ENCODE results near the gene PAM16. TPM values are rescaled to one million over a fixed set of nuclear protein-coding genes. Genes with fewer than 3 reads are reported as not detected.

PAM16 gene
- polyA plus RNA-seq, 4 donors = 34.7 to 98.4 (median 69.5) TPM

GRCh38 chr16:4319454-4320421 is 31.4 kb downstream of the PAM16 start:
- WGBS, 3 donors = 44 to 46% (median 46%) methylated on average over 33 to 37 of the region's 37 CpGs
- no peak for FAIRE-seq
- no peaks in the 10 kb centered on the region for H3K9me3 ChIP-seq (ENCODE audit: control insufficient read depth in 2 of 2, insufficient read depth in 1 of 2, low read depth in 1 of 2, low read length in 1 of 2)
- no peak overlapping the region for H3K4me3 ChIP-seq (ENCODE audit: low read depth in 1 of 3, low read length in 3 of 3)
- peak overlapping the region in 1 of 3 donors; percentile 17 for H3K27ac ChIP-seq (ENCODE audit: low read depth in 1 of 3, low read length in 2 of 3)
- H3K27me3 ChIP-seq (ENCODE audit: control insufficient read depth in 3 of 3, insufficient read depth in 3 of 3, low read length in 3 of 3) = peaks cover 2 to 31% (median 12%) of the 10 kb centered on the region in 3 donors
- peak in 1 of 2 donors; percentile 64 for DNase-seq
- H3K36me3 ChIP-seq (ENCODE audit: control insufficient read depth in 3 of 3, insufficient read depth in 2 of 3, low read depth in 1 of 3, low read length in 3 of 3) = peaks cover 0 to 11% (median 0%) of the 10 kb centered on the region in 3 donors
- peaks cover 0 to 55% (median 0%) of the 10 kb centered on the region in 3 donors for H3K4me1 ChIP-seq (ENCODE audit: control insufficient read depth in 3 of 3, insufficient read depth in 2 of 3, low read depth in 1 of 3, low read length in 2 of 3)

GRCh38 chr16:4318967-4319366 is 32.2 kb downstream of the PAM16 start:
- Histone ChIP-seq H3K27me3 (ENCODE audit: control insufficient read depth in 3 of 3, insufficient read depth in 3 of 3, low read length in 3 of 3) (peaks cover 5 to 39% (median 12%) of the 10 kb centered on the region in 3 donors), H3K9me3 (ENCODE audit: control insufficient read depth in 2 of 2, insufficient read depth in 1 of 2, low read depth in 1 of 2, low read length in 1 of 2) (no peaks in the 10 kb centered on the region), H3K36me3 (ENCODE audit: control insufficient read depth in 3 of 3, insufficient read depth in 2 of 3, low read depth in 1 of 3, low read length in 3 of 3) (peaks cover 0 to 8% (median 0%) of the 10 kb centered on the region in 3 donors), H3K27ac (ENCODE audit: low read depth in 1 of 3, low read length in 2 of 3) (peak overlapping the region in 1 of 3 donors; percentile 17), H3K4me1 (ENCODE audit: control insufficient read depth in 3 of 3, insufficient read depth in 2 of 3, low read depth in 1 of 3, low read length in 2 of 3) (peaks cover 0 to 55% (median 0%) of the 10 kb centered on the region in 3 donors), H3K4me3 (ENCODE audit: low read depth in 1 of 3, low read length in 3 of 3) (no peak overlapping the region)
- no peak for DNase-seq
- WGBS, 3 donors = 56 to 69% (median 66%) methylated on average over 5 of the region's 5 CpGs
- no peak for FAIRE-seq

GRCh38 chr16:4318451-4318910 is 32.6 kb downstream of the PAM16 start:
- peak overlapping the region in 1 of 3 donors; percentile 11 for H3K27ac ChIP-seq (ENCODE audit: low read depth in 1 of 3, low read length in 2 of 3)
- DNase-seq (no peak), FAIRE-seq (no peak)
- H3K4me3 ChIP-seq (ENCODE audit: low read depth in 1 of 3, low read length in 3 of 3) = no peak overlapping the region
- H3K9me3 ChIP-seq (ENCODE audit: control insufficient read depth in 2 of 2, insufficient read depth in 1 of 2, low read depth in 1 of 2, low read length in 1 of 2) = no peaks in the 10 kb centered on the region
- WGBS, 3 donors = 59 to 68% (median 65%) methylated on average over 13 of the region's 13 CpGs
- H3K36me3 ChIP-seq (ENCODE audit: control insufficient read depth in 3 of 3, insufficient read depth in 2 of 3, low read depth in 1 of 3, low read length in 3 of 3) = peaks cover 0 to 7% (median 0%) of the 10 kb centered on the region in 3 donors
- H3K4me1 ChIP-seq (ENCODE audit: control insufficient read depth in 3 of 3, insufficient read depth in 2 of 3, low read depth in 1 of 3, low read length in 2 of 3) = peaks cover 0 to 54% (median 0%) of the 10 kb centered on the region in 3 donors
- peaks cover 5 to 44% (median 12%) of the 10 kb centered on the region in 3 donors for H3K27me3 ChIP-seq (ENCODE audit: control insufficient read depth in 3 of 3, insufficient read depth in 3 of 3, low read length in 3 of 3)

- Histone ChIP-seq H3K36me3 (ENCODE audit: control insufficient read depth in 3 of 3, insufficient read depth in 2 of 3, low read depth in 1 of 3, low read length in 3 of 3) (peaks cover 0 to 6% (median 0%) of the 10 kb centered on the region in 3 donors), H3K4me1 (ENCODE audit: control insufficient read depth in 3 of 3, insufficient read depth in 2 of 3, low read depth in 1 of 3, low read length in 2 of 3) (peaks cover 0 to 58% (median 0%) of the 10 kb centered on the region in 3 donors), H3K27me3 (ENCODE audit: control insufficient read depth in 3 of 3, insufficient read depth in 3 of 3, low read length in 3 of 3) (peaks cover 5 to 51% (median 12%) of the 10 kb centered on the region in 3 donors), H3K27ac (ENCODE audit: low read depth in 1 of 3, low read length in 2 of 3) (peak overlapping the region in 2 of 3 donors; percentile 5 to 29), H3K9me3 (ENCODE audit: control insufficient read depth in 2 of 2, insufficient read depth in 1 of 2, low read depth in 1 of 2, low read length in 1 of 2) (no peaks in the 10 kb centered on the region), H3K4me3 (ENCODE audit: low read depth in 1 of 3, low read length in 3 of 3) (peak overlapping the region in 1 of 3 donors; percentile 51)
- 41 to 58% (median 54%) methylated on average over 12 of the region's 12 CpGs for WGBS, 3 donors
- FAIRE-seq = no peak
- no peak for DNase-seq
Observed at GRCh38 chr16:4317532-4318450, 33.3 kb downstream of the PAM16 start.

- peak overlapping the region; percentile 15 to 29 (median 17) for H3K27ac ChIP-seq (ENCODE audit: low read depth in 1 of 3, low read length in 2 of 3)
- FAIRE-seq (no peak), DNase-seq (no peak)
- peak overlapping the region in 2 of 3 donors; percentile 51 to 65 for H3K4me3 ChIP-seq (ENCODE audit: low read depth in 1 of 3, low read length in 3 of 3)
- peaks cover 0 to 58% (median 0%) of the 10 kb centered on the region in 3 donors for H3K4me1 ChIP-seq (ENCODE audit: control insufficient read depth in 3 of 3, insufficient read depth in 2 of 3, low read depth in 1 of 3, low read length in 2 of 3)
- WGBS, 3 donors = 30 to 40% (median 38%) methylated on average over 16 to 20 of the region's 20 CpGs
- no peaks in the 10 kb centered on the region for H3K9me3 ChIP-seq (ENCODE audit: control insufficient read depth in 2 of 2, insufficient read depth in 1 of 2, low read depth in 1 of 2, low read length in 1 of 2)
- peaks cover 5 to 51% (median 12%) of the 10 kb centered on the region in 3 donors for H3K27me3 ChIP-seq (ENCODE audit: control insufficient read depth in 3 of 3, insufficient read depth in 3 of 3, low read length in 3 of 3)
- peaks cover 0 to 3% (median 0%) of the 10 kb centered on the region in 3 donors for H3K36me3 ChIP-seq (ENCODE audit: control insufficient read depth in 3 of 3, insufficient read depth in 2 of 3, low read depth in 1 of 3, low read length in 3 of 3)
Observed at GRCh38 chr16:4316864-4317531, 34.1 kb downstream of the PAM16 start.

- Histone ChIP-seq H3K36me3 (ENCODE audit: control insufficient read depth in 3 of 3, insufficient read depth in 2 of 3, low read depth in 1 of 3, low read length in 3 of 3) (peaks cover 0 to 2% (median 0%) of the 10 kb centered on the region in 3 donors), H3K27ac (ENCODE audit: low read depth in 1 of 3, low read length in 2 of 3) (peak overlapping the region; percentile 17 to 55 (median 29)), H3K4me3 (ENCODE audit: low read depth in 1 of 3, low read length in 3 of 3) (peak overlapping the region; percentile 32 to 65 (median 51)), H3K9me3 (ENCODE audit: control insufficient read depth in 2 of 2, insufficient read depth in 1 of 2, low read depth in 1 of 2, low read length in 1 of 2) (no peaks in the 10 kb centered on the region), H3K27me3 (ENCODE audit: control insufficient read depth in 3 of 3, insufficient read depth in 3 of 3, low read length in 3 of 3) (peaks cover 5 to 51% (median 12%) of the 10 kb centered on the region in 3 donors), H3K4me1 (ENCODE audit: control insufficient read depth in 3 of 3, insufficient read depth in 2 of 3, low read depth in 1 of 3, low read length in 2 of 3) (peaks cover 0 to 58% (median 0%) of the 10 kb centered on the region in 3 donors)
- 3 to 9% (median 4%) methylated on average over 23 to 93 of the region's 93 CpGs for WGBS, 3 donors
- FAIRE-seq (no peak), DNase-seq (peak in 1 of 2 donors; percentile 57)
Observed at GRCh38 chr16:4316108-4316863, 34.8 kb downstream of the PAM16 start.
